Occipital lobe (tissue), 2 donors: ENCODE data around the gene PF4V1. TPM values are rescaled to one million over a fixed set of nuclear protein-coding genes. Genes with fewer than 3 reads are reported as not detected.

Source experiments
- DNase-seq: peaks from one replicate; lab custom pipeline; 2025; lab: John Stamatoyannopoulos, UW
- total RNA-seq: library from RNA; depleted of rRNA; stranded (reverse); fragments of >200 nt; gene quantifications from one replicate; pipeline ENCODE4 v1.2.3, GENCODE V29; 2014

Gene PF4V1, protein sequence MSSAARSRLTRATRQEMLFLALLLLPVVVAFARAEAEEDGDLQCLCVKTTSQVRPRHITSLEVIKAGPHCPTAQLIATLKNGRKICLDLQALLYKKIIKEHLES
- total RNA-seq: 2.5 TPM

DNA sequence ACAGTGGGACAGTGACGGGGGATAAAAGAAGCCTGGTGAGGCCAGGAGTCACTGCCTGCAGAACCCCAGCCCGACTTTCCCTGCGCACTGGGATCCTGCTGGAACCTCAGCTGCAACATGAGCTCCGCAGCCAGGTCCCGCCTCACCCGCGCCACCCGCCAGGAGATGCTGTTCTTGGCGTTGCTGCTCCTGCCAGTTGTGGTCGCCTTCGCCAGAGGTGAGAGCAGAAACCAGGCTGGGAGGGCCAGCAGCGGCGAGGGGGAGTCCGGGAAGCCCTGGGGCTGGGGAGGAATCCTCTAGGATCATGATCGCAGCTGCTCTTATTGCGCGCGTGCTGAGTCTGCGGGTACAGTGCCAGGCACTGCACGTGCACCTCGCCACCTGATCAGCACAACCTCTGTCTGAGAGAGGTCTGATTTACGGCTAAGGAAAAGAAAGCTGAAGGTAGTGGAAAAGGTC, at the start of gene PF4V1:
PF4V1 (plus strand) TSS at position 51 of the 459 bp plus-strand sequence; CDS start at position 118, 67 bp downstream.
- no peak for DNase-seq

DNA sequence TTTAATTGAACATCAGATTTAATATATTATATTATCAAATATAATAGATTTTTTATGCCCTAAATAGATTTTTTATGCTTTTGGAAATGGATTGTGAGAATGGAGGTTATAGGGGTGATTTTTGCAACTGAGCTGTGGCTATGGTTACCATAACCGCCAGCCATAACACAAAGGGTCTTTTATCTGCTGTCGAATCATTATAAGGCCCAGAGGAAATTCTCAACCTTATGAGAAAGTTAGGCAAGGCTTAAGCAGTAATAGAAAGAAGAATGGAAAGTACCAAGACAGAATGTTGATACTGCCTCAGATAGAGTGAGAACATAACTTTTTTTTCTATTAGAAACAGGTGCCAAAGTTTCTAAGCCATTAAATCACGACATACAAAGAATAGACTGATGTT, 42.9 kb upstream of the PF4V1 start:
- DNase-seq: no peak

GRCh38 chr4:73811841-73812240, 41.3 kb upstream of the PF4V1 start:
- no peak for DNase-seq

GRCh38 chr4:73814679-73815078, 38.4 kb upstream of the PF4V1 start:
- no peak for DNase-seq

GRCh38 chr4:73815145-73815544, 38.0 kb upstream of the PF4V1 start:
- DNase-seq: no peak

DNA sequence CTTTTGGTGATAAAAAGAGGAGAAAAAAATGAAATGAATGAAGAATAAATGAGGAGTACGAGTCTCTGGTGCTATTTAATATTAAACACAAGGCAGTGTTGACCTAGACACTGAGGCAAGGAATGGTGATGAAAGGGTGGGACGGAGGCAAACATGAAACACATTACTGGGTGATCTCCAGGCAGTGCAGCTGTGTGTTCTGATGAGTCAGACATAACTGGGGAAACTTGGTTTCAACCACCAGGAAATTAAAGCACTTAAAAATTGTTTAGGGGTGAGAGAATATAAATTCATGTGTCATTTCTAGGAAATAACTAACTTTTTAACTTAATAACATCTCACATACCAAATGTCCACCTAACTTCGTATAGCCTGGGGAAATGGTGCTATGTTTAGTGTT, 36.3 kb upstream of the PF4V1 start:
- no peak for DNase-seq

GRCh38 chr4:73817341-73817740, 35.8 kb upstream of the PF4V1 start:
- DNase-seq: no peak

GRCh38 chr4:73821325-73821724, 31.8 kb upstream of the PF4V1 start:
- no peak for DNase-seq

DNA sequence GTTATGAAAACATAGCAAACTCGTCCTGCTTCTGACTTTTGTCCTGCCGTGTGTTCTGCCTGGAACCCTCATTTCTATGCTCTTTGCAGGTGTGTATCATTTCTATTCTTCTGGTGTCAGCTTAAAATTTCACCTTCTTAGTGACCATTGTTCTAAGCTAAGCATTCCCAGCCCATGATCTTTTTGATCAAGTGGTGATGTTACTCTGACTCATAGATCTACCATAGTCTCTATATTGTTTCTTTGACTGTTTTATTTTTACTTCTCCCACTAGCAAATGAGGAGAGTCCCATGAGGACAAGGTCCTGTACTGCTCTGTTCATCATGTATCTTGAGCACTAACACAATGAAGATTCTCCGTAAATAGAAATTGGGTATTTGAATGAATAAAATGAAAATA, 30.7 kb upstream of the PF4V1 start:
- DNase-seq: no peak

GRCh38 chr4:73822812-73823504, 30.1 kb upstream of the PF4V1 start:
- DNase-seq: no peak

GRCh38 chr4:73823760-73824159, 29.3 kb upstream of the PF4V1 start:
- DNase-seq: no peak

DNA sequence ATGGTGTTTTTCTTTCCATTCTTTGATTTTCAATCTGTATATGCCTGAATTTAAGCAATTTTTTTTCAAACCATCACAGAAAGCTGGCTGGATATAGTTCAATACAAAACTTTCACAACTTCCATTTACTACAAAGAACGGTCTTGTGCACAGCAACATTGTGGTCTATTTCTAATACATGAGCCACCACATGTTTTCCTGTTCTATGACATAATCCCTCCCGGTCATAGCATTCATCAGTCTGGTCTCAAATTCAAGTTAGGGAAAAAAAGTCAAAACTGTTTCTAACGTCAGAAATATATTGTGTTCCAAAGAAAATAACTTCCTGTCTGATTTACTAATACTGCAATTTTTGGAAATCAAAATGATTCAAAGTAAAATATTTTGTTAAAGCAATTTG, 24.1 kb upstream of the PF4V1 start:
- DNase-seq: no peak

DNA sequence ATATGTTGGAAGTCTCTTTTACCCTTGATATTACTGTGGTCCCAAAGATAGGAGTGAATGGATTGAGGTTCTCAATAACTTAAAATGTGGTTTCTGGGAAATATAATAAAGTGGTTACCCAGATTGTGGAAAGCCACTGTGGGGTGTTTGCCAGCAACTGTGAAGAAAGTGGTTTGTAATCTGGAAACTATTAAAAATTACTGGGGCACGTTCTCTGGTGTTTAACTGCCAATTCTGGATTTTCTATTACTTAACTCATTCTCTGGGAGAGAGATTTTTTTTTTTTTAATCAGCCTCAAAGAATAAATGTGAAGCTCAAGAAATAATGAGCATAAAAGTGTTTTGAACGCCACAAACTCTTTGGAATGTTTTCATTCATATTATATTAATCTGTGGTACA, 21.5 kb upstream of the PF4V1 start:
- DNase-seq: no peak

- no peak for DNase-seq
Measured at GRCh38 chr4:73832651-73833237, 20.4 kb upstream of the PF4V1 start.

- DNase-seq: no peak
Measured at GRCh38 chr4:73836373-73837279, 16.5 kb upstream of the PF4V1 start, which contains the start of gene CXCL6. Gene CXCL6, plus strand, starts transcription at chr4:73836678. Its CDS starts 73 bp downstream, at chr4:73836751.

DNA sequence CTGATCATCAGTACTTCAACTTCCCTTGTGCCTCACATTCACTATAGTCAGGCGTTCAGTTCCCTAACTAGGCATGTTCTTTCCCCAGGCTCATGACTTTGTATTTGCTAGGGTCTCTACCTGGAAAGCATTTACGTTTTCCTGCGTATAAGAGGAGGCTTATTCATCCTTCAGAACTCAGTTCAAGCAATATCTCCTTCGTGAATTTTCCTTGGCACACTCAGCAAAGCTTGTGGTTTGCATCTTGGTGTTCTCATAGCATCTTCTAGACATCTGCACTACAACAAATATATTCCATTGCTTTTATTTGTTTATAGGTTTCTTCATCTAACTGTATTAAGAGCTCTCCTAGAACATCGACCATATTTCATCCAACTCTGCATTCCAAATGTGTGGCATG, 14.0 kb upstream of the PF4V1 start:
- DNase-seq: no peak

GRCh38 chr4:73839715-73840114, 13.4 kb upstream of the PF4V1 start:
- no peak for DNase-seq

- no peak for DNase-seq
Measured at GRCh38 chr4:73841243-73841925, 11.7 kb upstream of the PF4V1 start.

DNA sequence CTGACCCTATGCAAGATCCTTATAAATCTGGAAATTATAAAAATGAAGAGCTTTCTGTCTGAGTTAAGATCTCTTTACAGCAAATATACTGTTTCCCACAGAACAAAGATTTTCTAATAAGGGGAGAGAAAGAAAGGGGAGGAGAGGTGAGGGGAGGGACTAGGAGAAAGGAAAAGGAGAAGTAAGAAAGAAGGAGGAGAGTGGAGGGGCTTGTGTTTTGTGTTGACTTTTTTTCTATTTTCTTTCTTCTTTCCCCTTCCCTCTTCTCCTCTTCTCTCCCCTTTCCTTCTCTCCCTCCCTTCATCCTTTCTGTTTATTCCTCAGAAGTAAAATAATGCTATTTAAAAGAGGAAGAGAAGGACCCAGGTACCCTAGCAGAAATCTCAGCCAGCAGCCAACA, 10.4 kb upstream of the PF4V1 start:
- no peak for DNase-seq

GRCh38 chr4:73843369-73843768, 9.7 kb upstream of the PF4V1 start:
- no peak for DNase-seq

GRCh38 chr4:73844345-73844744, 8.8 kb upstream of the PF4V1 start:
- no peak for DNase-seq
